ENCODE measurements around the gene NCAM2.

The NCAM2 gene

GRCh38 chr21:21028275-21028820, 30.1 kb downstream of the NCAM2 start (continued):
- TF ChIP-seq ZNF398 (tag by site-specific recombination; IDR thresholded peaks at IDR 0.05), result no peak
- TF ChIP-seq PRDM4 (tag by site-specific recombination; IDR thresholded peaks at IDR 0.05), result no peak
- no peak for TF ChIP-seq SP7 (tag by site-specific recombination; IDR thresholded peaks at IDR 0.05)
- TF ChIP-seq SCRT1 (tag by site-specific recombination; IDR thresholded peaks at IDR 0.05; ENCODE audit: borderline replicate concordance), result no peak
- TF ChIP-seq MZF1 (tag by site-specific recombination; IDR thresholded peaks at IDR 0.05; ENCODE audit: borderline replicate concordance), result no peak
- no peak for TF ChIP-seq PRDM10 (tag by site-specific recombination; IDR thresholded peaks at IDR 0.05)
- TF ChIP-seq ZNF513 (tag by site-specific recombination; IDR thresholded peaks at IDR 0.05), result no peak

- Histone ChIP-seq H3K4me1 (ENCODE audit: control insufficient read depth, insufficient read depth, low read length) (no peaks in the 10 kb centered on the region), H3K27ac (ENCODE audit: extremely low read depth, low read depth, low read length) (no peak overlapping the region), H3K36me3 (ENCODE audit: control insufficient read depth in 2 of 2, insufficient read depth in 1 of 2, low read length in 2 of 2) (no peaks in the 10 kb centered on the region), H3K4me3 (ENCODE audit: low read depth, low read length) (no peak overlapping the region), H3K9me3 (ENCODE audit: control insufficient read depth, insufficient read depth, low read depth, low read length) (no peaks in the 10 kb centered on the region)
- CTCF ChIA-PET, result no interaction called here
- TF ChIP-seq SETDB1 (IDR thresholded peaks at IDR 0.05; ENCODE audit: insufficient read length, low read length), result no peak
- no peak for TF ChIP-seq ZNF626 (tag by site-specific recombination; IDR thresholded peaks at IDR 0.05)
- no peak for TF ChIP-seq BCL11B (tag by site-specific recombination; IDR thresholded peaks at IDR 0.05; ENCODE audit: low read depth)
- TF ChIP-seq ZXDB (tag by site-specific recombination; IDR thresholded peaks at IDR 0.05), result no peak
- no peak for TF ChIP-seq ZNF138 (tag by site-specific recombination; IDR thresholded peaks at IDR 0.05; ENCODE audit: borderline replicate concordance)
- TF ChIP-seq ZNF16 (tag by site-specific recombination; IDR thresholded peaks at IDR 0.05; ENCODE audit: low read depth), result no peak
- no peak for TF ChIP-seq ZNF169 (tag by site-specific recombination; IDR thresholded peaks at IDR 0.05)
- no peak for TF ChIP-seq GLIS2 (tag by site-specific recombination; IDR thresholded peaks at IDR 0.05)
- no peak for TF ChIP-seq TRIM28 (IDR thresholded peaks at IDR 0.05; ENCODE audit: borderline replicate concordance, low read length)
- TF ChIP-seq ZNF26 (tag by site-specific recombination; IDR thresholded peaks at IDR 0.05), result no peak
- TF ChIP-seq ZNF843 (tag by site-specific recombination; IDR thresholded peaks at IDR 0.05), result no peak
- TF ChIP-seq ZNF623 (tag by site-specific recombination; IDR thresholded peaks at IDR 0.05), result no peak
- no peak for TF ChIP-seq ZNF223 (tag by site-specific recombination; IDR thresholded peaks at IDR 0.05)
- TF ChIP-seq ZNF473 (tag by site-specific recombination; IDR thresholded peaks at IDR 0.05), result no peak
- TF ChIP-seq ZNF350 (tag by site-specific recombination; IDR thresholded peaks at IDR 0.05), result no peak
- TF ChIP-seq ZNF558 (tag by site-specific recombination; IDR thresholded peaks at IDR 0.05), result no peak
- POLR2A ChIA-PET, result no interaction called here
Observed at GRCh38 chr21:21029164-21029563, 31.0 kb downstream of the NCAM2 start.
